DOHH2 (cell line): ENCODE data around the gene TARM1.

Experiments used
- CTCF ChIP-seq: fragments of 200-600 bp; sonication (generic); IDR thresholded peaks from one replicate; pipeline ENCODE4 v1.5.1; 2014; ENCODE audit warnings: antibody characterized with exemption, mild to moderate bottlenecking, low read depth, low read length; ENCODE audit not compliant: poor library complexity, severe bottlenecking
- EZH2phosphoT487 ChIP-seq: fragments of 200-600 bp; sonication (generic); IDR thresholded peaks from 2 replicates; pipeline ENCODE4 v1.6.1; 2017; ENCODE audit warnings: borderline replicate concordance, mild to moderate bottlenecking, antibody characterized with exemption, low read length, moderate library complexity, mixed read lengths

- TF ChIP-seq CTCF (no peak), EZH2phosphoT487 (no peak)
Observed at GRCh38 chr19:54127688-54128440, 46.7 kb upstream of the TARM1 start.
